ENCODE results near the gene PEAK3.

The PEAK3 gene

DNA sequence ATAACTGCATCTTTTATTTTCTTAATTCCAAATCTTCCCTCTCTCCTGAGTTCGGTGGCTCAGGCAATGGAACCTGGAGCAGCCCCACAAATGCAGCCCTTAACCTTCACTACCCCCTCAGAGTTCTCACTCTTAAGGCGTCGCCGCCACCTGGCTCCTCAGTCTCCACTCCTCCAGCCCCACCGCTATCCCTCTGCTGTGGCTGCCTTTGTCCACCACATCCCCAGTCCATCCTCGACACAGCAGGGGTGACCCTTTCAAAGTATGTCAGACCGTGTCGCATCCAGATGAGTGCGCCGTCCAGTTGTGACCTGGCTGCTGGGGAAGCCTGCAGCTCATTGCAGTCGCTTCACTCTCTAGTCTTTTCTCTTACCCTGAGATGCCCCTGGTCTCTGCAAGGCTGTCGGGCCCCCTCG lies 47.5 kb upstream of the PEAK3 start:
- peak overlapping the region; percentile 83 for H3K4me2 ChIP-seq (ENCODE audit: low read depth, low read length)
- DNase-seq, result no peak
- peak overlapping the region; percentile 95 for H3K4me3 ChIP-seq (ENCODE audit: low read length)
- peak overlapping the region; percentile 53; the same call in 1 of the 2 replicates for H3K27ac ChIP-seq (ENCODE audit: low read length)
- 0 out of 2 replicates have a peak, but pooled peaks cover 2% of the 10 kb centered on the region for H3K36me3 ChIP-seq (replicated peaks; ENCODE audit: insufficient read depth, low read length)
- no peaks in the 10 kb centered on the region for H3K9me2 ChIP-seq (replicated peaks; ENCODE audit: insufficient read depth, low read length)
- peaks cover 42% of the 10 kb centered on the region for H3K4me1 ChIP-seq (ENCODE audit: low read length)
- H3K27me3 ChIP-seq (replicated peaks; ENCODE audit: insufficient read depth, low read length), result no peaks in the 10 kb centered on the region
- H4K20me1 ChIP-seq (ENCODE audit: insufficient read depth, low read length), result no peaks in the 10 kb centered on the region
- peaks cover 27% of the 10 kb centered on the region for H3F3A ChIP-seq (ENCODE audit: insufficient read depth, low read length)
- TF ChIP-seq EZH2phosphoT487 (IDR thresholded peaks at IDR 0.05; ENCODE audit: low read length) (no peak), EZH2 (optimal IDR thresholded peaks at IDR 0.05; ENCODE audit: low read depth, low read length) (no peak)
- TF ChIP-seq, protein P1, sequence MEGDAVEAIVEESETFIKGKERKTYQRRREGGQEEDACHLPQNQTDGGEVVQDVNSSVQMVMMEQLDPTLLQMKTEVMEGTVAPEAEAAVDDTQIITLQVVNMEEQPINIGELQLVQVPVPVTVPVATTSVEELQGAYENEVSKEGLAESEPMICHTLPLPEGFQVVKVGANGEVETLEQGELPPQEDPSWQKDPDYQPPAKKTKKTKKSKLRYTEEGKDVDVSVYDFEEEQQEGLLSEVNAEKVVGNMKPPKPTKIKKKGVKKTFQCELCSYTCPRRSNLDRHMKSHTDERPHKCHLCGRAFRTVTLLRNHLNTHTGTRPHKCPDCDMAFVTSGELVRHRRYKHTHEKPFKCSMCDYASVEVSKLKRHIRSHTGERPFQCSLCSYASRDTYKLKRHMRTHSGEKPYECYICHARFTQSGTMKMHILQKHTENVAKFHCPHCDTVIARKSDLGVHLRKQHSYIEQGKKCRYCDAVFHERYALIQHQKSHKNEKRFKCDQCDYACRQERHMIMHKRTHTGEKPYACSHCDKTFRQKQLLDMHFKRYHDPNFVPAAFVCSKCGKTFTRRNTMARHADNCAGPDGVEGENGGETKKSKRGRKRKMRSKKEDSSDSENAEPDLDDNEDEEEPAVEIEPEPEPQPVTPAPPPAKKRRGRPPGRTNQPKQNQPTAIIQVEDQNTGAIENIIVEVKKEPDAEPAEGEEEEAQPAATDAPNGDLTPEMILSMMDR (IDR thresholded peaks at IDR 0.05; ENCODE audit: low read length), result no peak
- H2AFZ ChIP-seq (ENCODE audit: low read length), result no peak overlapping the region
- H3K79me2 ChIP-seq (ENCODE audit: low read length), result peaks cover 97% of the 10 kb centered on the region
- H3K9me3 ChIP-seq (replicated peaks; ENCODE audit: insufficient read depth, low read length), result no peaks in the 10 kb centered on the region
- peak overlapping the region; percentile 97; the same call in 1 of the 2 replicates for H3K9ac ChIP-seq (ENCODE audit: low read length)

DNA sequence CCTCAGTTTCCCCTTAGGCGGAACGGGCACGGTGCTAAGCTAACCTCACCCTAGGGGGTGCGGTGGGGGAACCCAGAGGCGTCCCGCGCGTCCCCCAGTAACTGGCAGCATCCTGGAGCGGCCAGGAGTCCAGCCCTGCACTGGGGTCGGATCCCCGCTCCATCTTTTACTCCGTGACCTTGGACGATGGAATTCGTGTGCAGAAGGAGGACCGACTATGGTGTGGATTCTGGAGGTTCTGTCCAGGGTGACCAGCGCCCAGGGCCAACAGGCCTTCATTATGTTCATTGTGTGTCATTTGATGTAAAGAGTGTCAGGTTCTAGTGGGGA lies 47.1 kb upstream of the PEAK3 start:
- H3K9me3 ChIP-seq (replicated peaks; ENCODE audit: insufficient read depth, low read length), result no peaks in the 10 kb centered on the region
- TF ChIP-seq, protein P1 (IDR thresholded peaks at IDR 0.05; ENCODE audit: low read length), result no peak
- no peak for TF ChIP-seq EZH2phosphoT487 (IDR thresholded peaks at IDR 0.05; ENCODE audit: low read length)
- no peak for TF ChIP-seq EZH2 (optimal IDR thresholded peaks at IDR 0.05; ENCODE audit: low read depth, low read length)
- H3F3A ChIP-seq (ENCODE audit: insufficient read depth, low read length), result peaks cover 24% of the 10 kb centered on the region
- no peaks in the 10 kb centered on the region for H3K36me3 ChIP-seq (replicated peaks; ENCODE audit: insufficient read depth, low read length)
- peak overlapping the region; percentile 53; the same call in 1 of the 2 replicates for H3K27ac ChIP-seq (ENCODE audit: low read length)
- H4K20me1 ChIP-seq (ENCODE audit: insufficient read depth, low read length), result no peaks in the 10 kb centered on the region
- peaks cover 97% of the 10 kb centered on the region for H3K79me2 ChIP-seq (ENCODE audit: low read length)
- H3K27me3 ChIP-seq (replicated peaks; ENCODE audit: insufficient read depth, low read length), result no peaks in the 10 kb centered on the region
- H3K9me2 ChIP-seq (replicated peaks; ENCODE audit: insufficient read depth, low read length), result no peaks in the 10 kb centered on the region
- peak overlapping the region; percentile 95 for H3K4me3 ChIP-seq (ENCODE audit: low read length)
- peaks cover 42% of the 10 kb centered on the region for H3K4me1 ChIP-seq (ENCODE audit: low read length)
- H2AFZ ChIP-seq (ENCODE audit: low read length), result peak overlapping the region; percentile 52
- no peak for DNase-seq
- peak overlapping the region; percentile 97 for H3K9ac ChIP-seq (ENCODE audit: low read length)
- peak overlapping the region; percentile 83 for H3K4me2 ChIP-seq (ENCODE audit: low read depth, low read length)

DNA sequence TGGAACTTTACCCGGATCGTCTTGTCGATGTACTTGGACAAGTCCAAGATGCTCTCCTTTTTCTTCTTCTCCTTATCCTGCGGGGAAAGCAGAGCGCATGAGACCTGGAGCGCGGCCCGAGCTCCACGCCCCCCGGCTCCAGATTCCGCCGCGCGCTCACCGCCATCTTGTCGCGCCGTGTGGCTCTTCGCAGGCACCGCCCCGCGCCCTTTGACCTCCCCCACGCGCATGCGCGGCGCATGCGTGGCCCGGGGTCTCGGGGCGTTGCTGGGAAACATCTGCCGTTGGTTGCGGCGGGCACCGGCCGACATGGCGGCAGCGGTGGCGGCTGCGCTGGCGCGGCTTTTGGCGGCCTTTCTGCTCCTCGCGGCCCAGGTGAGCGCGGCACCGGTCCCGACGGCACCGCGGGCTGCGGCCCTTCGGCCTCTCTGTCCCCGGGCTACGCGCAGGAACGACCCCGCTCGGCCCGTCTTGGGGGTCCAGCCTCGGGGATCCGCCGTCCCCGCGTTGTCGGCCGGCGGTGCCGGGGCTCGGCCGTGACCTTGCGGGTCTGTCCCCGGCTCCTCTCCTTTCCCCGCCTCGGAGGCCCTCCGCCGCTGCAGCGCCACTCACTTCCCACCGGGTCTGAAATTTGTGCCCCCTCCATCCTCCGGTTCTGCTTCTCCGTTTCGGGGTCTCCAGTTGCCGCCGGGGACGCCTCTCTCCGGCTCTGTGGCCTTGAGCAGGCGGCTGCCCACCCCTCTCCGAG lies 46.6 kb upstream of the PEAK3 start, which contains the start of the genes LSM7 and SPPL2B:
LSM7 (minus strand) TSS at position 186 of the 748 bp plus-strand sequence; CDS start at position 166, 20 bp downstream.
SPPL2B (plus strand) TSS at position 284 of the 748 bp plus-strand sequence; CDS start at position 310, 26 bp downstream.
- Histone ChIP-seq H4K20me1 (ENCODE audit: insufficient read depth, low read length) (no peaks in the 10 kb centered on the region), H3K9me2 (replicated peaks; ENCODE audit: insufficient read depth, low read length) (no peaks in the 10 kb centered on the region), H3K9ac (ENCODE audit: low read length) (peak within 1 kb of the TSS; percentile 97), H3K4me3 (ENCODE audit: low read length) (peak within 1 kb of the TSS; percentile 95), H3K27me3 (replicated peaks; ENCODE audit: insufficient read depth, low read length) (no peaks in the 10 kb centered on the region), H3K36me3 (replicated peaks; ENCODE audit: insufficient read depth, low read length) (no peaks in the 10 kb centered on the region), H3K4me2 (ENCODE audit: low read depth, low read length) (peak within 1 kb of the TSS; percentile 83), H3K27ac (ENCODE audit: low read length) (peak within 1 kb of the TSS; percentile 53; the same call in 1 of the 2 replicates), H3K9me3 (replicated peaks; ENCODE audit: insufficient read depth, low read length) (no peaks in the 10 kb centered on the region), H2AFZ (ENCODE audit: low read length) (peak within 1 kb of the TSS; percentile 52), H3K79me2 (ENCODE audit: low read length) (peaks cover 93% of the 10 kb centered on the region), H3F3A (ENCODE audit: insufficient read depth, low read length) (peaks cover 24% of the 10 kb centered on the region), H3K4me1 (ENCODE audit: low read length) (peaks cover 37% of the 10 kb centered on the region)
- TF ChIP-seq EZH2phosphoT487 (IDR thresholded peaks at IDR 0.05; ENCODE audit: low read length), result no peak
- peak; percentile 96 for DNase-seq
